HPDE6-E6E7 (cell line): ENCODE results near the gene POLR2M.
A peak's percentile ranks its signal among the peaks of the same experiment; 100 is the strongest.

Source experiments
- DNase-seq: peaks from one replicate; pipeline ENCODE4 v3.0.0; 2011; ENCODE audit warnings: missing footprints; ENCODE audit errors: extremely low spot score

POLR2M gene

GRCh38 chr15:57740048-57740447 is 33.5 kb downstream of the POLR2M start:
- DNase-seq = no peak

- no peak for DNase-seq
Measured at GRCh38 chr15:57741089-57741488, 34.6 kb downstream of the POLR2M start.

- DNase-seq = no peak
Measured at GRCh38 chr15:57743424-57743823, 36.9 kb downstream of the POLR2M start.

GRCh38 chr15:57746786-57747185 is 40.3 kb downstream of the POLR2M start:
- no peak for DNase-seq

GRCh38 chr15:57747206-57747896 is 40.8 kb downstream of the POLR2M start:
- no peak for DNase-seq

GRCh38 chr15:57751177-57751800 is 44.8 kb downstream of the POLR2M start:
- peak; percentile 35 for DNase-seq

GRCh38 chr15:57752436-57752835 is 45.9 kb downstream of the POLR2M start:
- no peak for DNase-seq

- no peak for DNase-seq
Measured at GRCh38 chr15:57752840-57753239, 46.3 kb downstream of the POLR2M start.

- DNase-seq = no peak
Measured at GRCh38 chr15:57756466-57756865, 50.0 kb downstream of the POLR2M start.

GRCh38 chr15:57758560-57758959 is 52.0 kb downstream of the POLR2M start:
- no peak for DNase-seq

- DNase-seq = no peak
Measured at GRCh38 chr15:57761562-57761961, 55.0 kb downstream of the POLR2M start.

GRCh38 chr15:57762302-57762701 is 55.8 kb downstream of the POLR2M start:
- no peak for DNase-seq

- no peak for DNase-seq
Measured at GRCh38 chr15:57763176-57763964, 56.9 kb downstream of the POLR2M start.
